UCSD-AML1 (cell line): ENCODE results near the gene KRTAP12-4.
"Not testable (repeated sequence)": the region's sequence is repeated elsewhere in the genome, so short reads cannot be mapped to it uniquely, and the experiment has no call there.

Experiments
- DNase-seq: peaks from one replicate; lab custom pipeline; 2025; ENCODE audit not compliant: unreplicated experiment; lab: John Stamatoyannopoulos, UW

The KRTAP12-4 gene

GRCh38 chr21:44654576-44655175 is at the start of gene KRTAP12-4:
Gene KRTAP12-4 (minus strand): TSS chr21:44654659. CDS start chr21:44654614, 45 bp downstream.
- no peak for DNase-seq

- DNase-seq = no peak
Measured at GRCh38 chr21:44703731-44704635, 49.5 kb upstream of the KRTAP12-4 start.

- no peak for DNase-seq
Measured at GRCh38 chr21:44702973-44703730, 48.7 kb upstream of the KRTAP12-4 start.

GRCh38 chr21:44702111-44702972 is 47.9 kb upstream of the KRTAP12-4 start:
- no peak for DNase-seq

- DNase-seq = no peak
Measured at GRCh38 chr21:44701541-44701940, 47.1 kb upstream of the KRTAP12-4 start.

- DNase-seq = no peak
Measured at GRCh38 chr21:44701023-44701400, 46.6 kb upstream of the KRTAP12-4 start.

GRCh38 chr21:44700101-44701022 is 45.9 kb upstream of the KRTAP12-4 start:
- no peak for DNase-seq

- DNase-seq = no peak
Measured at GRCh38 chr21:44699502-44700001, 45.1 kb upstream of the KRTAP12-4 start.

- DNase-seq = no peak
Measured at GRCh38 chr21:44697811-44698734, 43.6 kb upstream of the KRTAP12-4 start.

GRCh38 chr21:44697172-44697810 is 42.8 kb upstream of the KRTAP12-4 start, which contains the start of gene KRTAP10-12:
Gene KRTAP10-12 (plus strand): TSS chr21:44697172. CDS start chr21:44697202, 30 bp downstream.
- not testable (repeated sequence) for DNase-seq

GRCh38 chr21:44696572-44696971 is 42.1 kb upstream of the KRTAP12-4 start:
- no peak for DNase-seq

GRCh38 chr21:44695641-44696040 is 41.2 kb upstream of the KRTAP12-4 start:
- DNase-seq = no peak

- no peak for DNase-seq
Measured at GRCh38 chr21:44695184-44695583, 40.7 kb upstream of the KRTAP12-4 start.

GRCh38 chr21:44694776-44695175 is 40.3 kb upstream of the KRTAP12-4 start:
- no peak for DNase-seq

GRCh38 chr21:44692798-44693512 is 38.5 kb upstream of the KRTAP12-4 start:
- DNase-seq = no peak

- DNase-seq = no peak
Measured at GRCh38 chr21:44691686-44692085, 37.2 kb upstream of the KRTAP12-4 start.

- DNase-seq = not testable (repeated sequence)
Measured at GRCh38 chr21:44689740-44690139, 35.3 kb upstream of the KRTAP12-4 start.
